Measurements from ENCODE around the gene FREM3.

Gene FREM3

GRCh38 chr4:143641361-143641760 is 59.1 kb downstream of the FREM3 start:
- Histone ChIP-seq H3K79me1 (replicated peaks; ENCODE audit: low read length, poor library complexity, severe bottlenecking) (no peaks in the 10 kb centered on the region), H4K91ac (ENCODE audit: low read length) (no peak overlapping the region), H2BK15ac (ENCODE audit: low read depth, poor library complexity, severe bottlenecking) (no peak overlapping the region), H3K9ac (ENCODE audit: low read length) (no peak overlapping the region), H3K23ac (ENCODE audit: low read length in 2 of 2) (no peak overlapping the region), H2AFZ (ENCODE audit: low read depth, low read length) (no peak overlapping the region), H2AK5ac (ENCODE audit: low read length, severe bottlenecking) (no peak overlapping the region), H2BK12ac (ENCODE audit: low read length in 2 of 2) (no peak overlapping the region), H3K4me1 (ENCODE audit: control insufficient read depth, insufficient read depth, low read depth, low read length) (no peaks in the 10 kb centered on the region), H2BK5ac (ENCODE audit: low read depth, low read length, poor library complexity, severe bottlenecking) (no peak overlapping the region), H2BK120ac (ENCODE audit: low read depth, low read length) (no peak overlapping the region), H3K36me3 (ENCODE audit: control insufficient read depth in 1 of 2, insufficient read depth in 2 of 2, low read depth in 1 of 2, low read length in 2 of 2) (no peaks in the 10 kb centered on the region), H3K14ac (ENCODE audit: low read length in 2 of 2) (no peak overlapping the region), H3K18ac (ENCODE audit: low read depth in 1 of 2, low read length in 2 of 2) (no peak overlapping the region), H3K27ac (ENCODE audit: low read length, poor library complexity, severe bottlenecking) (no peak overlapping the region), H3K9me3 (ENCODE audit: control insufficient read depth, low read length) (peaks cover 4% of the 10 kb centered on the region), H3K4me2 (ENCODE audit: low read length, poor library complexity, severe bottlenecking) (no peak overlapping the region), H4K8ac (ENCODE audit: low read length) (no peak overlapping the region), H3K4ac (ENCODE audit: low read depth in 1 of 2, low read length in 2 of 2) (no peak overlapping the region), H3K27me3 (ENCODE audit: control insufficient read depth in 1 of 2, insufficient read depth in 1 of 2, low read length in 2 of 2) (peaks cover 0 to 11% of the 10 kb centered on the region in 2 experiments), H3K4me3 (ENCODE audit: insufficient read depth in 1 of 2, low read depth in 1 of 2, low read length in 2 of 2) (no peak overlapping the region)
- 55% methylated on average over 1 of the region's 1 CpG for WGBS
- DNase-seq = no peak

- Histone ChIP-seq H3K4me1 (ENCODE audit: control insufficient read depth, insufficient read depth, low read depth, low read length) (no peaks in the 10 kb centered on the region), H3K4me2 (ENCODE audit: low read length, poor library complexity, severe bottlenecking) (no peak overlapping the region), H2BK12ac (ENCODE audit: low read length in 2 of 2) (no peak overlapping the region), H3K14ac (ENCODE audit: low read length in 2 of 2) (no peak overlapping the region), H3K27ac (ENCODE audit: low read length, poor library complexity, severe bottlenecking) (no peak overlapping the region), H4K91ac (ENCODE audit: low read length) (no peak overlapping the region), H3K9me3 (ENCODE audit: control insufficient read depth, low read length) (no peaks in the 10 kb centered on the region), H3K79me1 (replicated peaks; ENCODE audit: low read length, poor library complexity, severe bottlenecking) (no peaks in the 10 kb centered on the region), H2BK15ac (ENCODE audit: low read depth, poor library complexity, severe bottlenecking) (no peak overlapping the region), H3K36me3 (ENCODE audit: control insufficient read depth in 1 of 2, insufficient read depth in 2 of 2, low read depth in 1 of 2, low read length in 2 of 2) (no peaks in the 10 kb centered on the region), H3K27me3 (ENCODE audit: control insufficient read depth in 1 of 2, insufficient read depth in 1 of 2, low read length in 2 of 2) (peaks cover 0 to 11% of the 10 kb centered on the region in 2 experiments), H2AFZ (ENCODE audit: low read depth, low read length) (no peak overlapping the region), H2BK5ac (ENCODE audit: low read depth, low read length, poor library complexity, severe bottlenecking) (no peak overlapping the region), H2BK120ac (ENCODE audit: low read depth, low read length) (no peak overlapping the region), H3K4me3 (ENCODE audit: insufficient read depth in 1 of 2, low read depth in 1 of 2, low read length in 2 of 2) (no peak overlapping the region), H3K9ac (ENCODE audit: low read length) (no peak overlapping the region), H3K4ac (ENCODE audit: low read depth in 1 of 2, low read length in 2 of 2) (no peak overlapping the region), H4K8ac (ENCODE audit: low read length) (no peak overlapping the region), H3K18ac (ENCODE audit: low read depth in 1 of 2, low read length in 2 of 2) (no peak overlapping the region), H2AK5ac (ENCODE audit: low read length, severe bottlenecking) (no peak overlapping the region), H3K23ac (ENCODE audit: low read length in 2 of 2) (no peak overlapping the region)
- DNase-seq = no peak
These were observed 65.7 kb downstream of the FREM3 start for GRCh38 chr4:143634763-143635162.

- DNase-seq = no peak
- Histone ChIP-seq H3K36me3 (ENCODE audit: control insufficient read depth in 1 of 2, insufficient read depth in 2 of 2, low read depth in 1 of 2, low read length in 2 of 2) (no peaks in the 10 kb centered on the region), H3K4me3 (ENCODE audit: insufficient read depth in 1 of 2, low read depth in 1 of 2, low read length in 2 of 2) (no peak overlapping the region)
These were observed 66.6 kb downstream of the FREM3 start for GRCh38 chr4:143633833-143634232.

GRCh38 chr4:143626134-143626911 is 74.2 kb downstream of the FREM3 start:
- Histone ChIP-seq H2BK15ac (ENCODE audit: low read depth, poor library complexity, severe bottlenecking) (no peak overlapping the region), H3K4me1 (ENCODE audit: control insufficient read depth, insufficient read depth, low read depth, low read length) (no peaks in the 10 kb centered on the region), H2BK120ac (ENCODE audit: low read depth, low read length) (no peak overlapping the region), H3K4me2 (ENCODE audit: low read length, poor library complexity, severe bottlenecking) (no peak overlapping the region), H3K14ac (ENCODE audit: low read length in 2 of 2) (no peak overlapping the region), H3K27ac (ENCODE audit: low read length, poor library complexity, severe bottlenecking) (no peak overlapping the region), H3K23ac (ENCODE audit: low read length in 2 of 2) (no peak overlapping the region), H3K9ac (ENCODE audit: low read length) (no peak overlapping the region), H3K36me3 (ENCODE audit: control insufficient read depth in 1 of 2, insufficient read depth in 2 of 2, low read depth in 1 of 2, low read length in 2 of 2) (no peaks in the 10 kb centered on the region), H4K91ac (ENCODE audit: low read length) (no peak overlapping the region), H4K8ac (ENCODE audit: low read length) (no peak overlapping the region), H2BK12ac (ENCODE audit: low read length in 2 of 2) (no peak overlapping the region), H3K79me1 (replicated peaks; ENCODE audit: low read length, poor library complexity, severe bottlenecking) (no peaks in the 10 kb centered on the region), H3K4me3 (ENCODE audit: insufficient read depth in 1 of 2, low read depth in 1 of 2, low read length in 2 of 2) (no peak overlapping the region), H2BK5ac (ENCODE audit: low read depth, low read length, poor library complexity, severe bottlenecking) (no peak overlapping the region), H3K4ac (ENCODE audit: low read depth in 1 of 2, low read length in 2 of 2) (no peak overlapping the region), H3K18ac (ENCODE audit: low read depth in 1 of 2, low read length in 2 of 2) (no peak overlapping the region), H3K27me3 (ENCODE audit: control insufficient read depth in 1 of 2, insufficient read depth in 1 of 2, low read length in 2 of 2) (no peaks in the 10 kb centered on the region), H3K9me3 (ENCODE audit: control insufficient read depth, low read length) (no peaks in the 10 kb centered on the region), H2AK5ac (ENCODE audit: low read length, severe bottlenecking) (no peak overlapping the region), H2AFZ (ENCODE audit: low read depth, low read length) (no peak overlapping the region)
- DNase-seq = no peak
- WGBS = 53% methylated on average over 3 of the region's 5 CpGs

More at GRCh38 chr4:143633833-143634232, 66.6 kb downstream of the FREM3 start:
- H2AK5ac ChIP-seq (ENCODE audit: low read length, severe bottlenecking) = no peak overlapping the region
- no peak overlapping the region for H3K4me2 ChIP-seq (ENCODE audit: low read length, poor library complexity, severe bottlenecking)
- H4K91ac ChIP-seq (ENCODE audit: low read length) = no peak overlapping the region
- H3K79me1 ChIP-seq (replicated peaks; ENCODE audit: low read length, poor library complexity, severe bottlenecking) = no peaks in the 10 kb centered on the region
- no peaks in the 10 kb centered on the region for H3K4me1 ChIP-seq (ENCODE audit: control insufficient read depth, insufficient read depth, low read depth, low read length)
- no peak overlapping the region for H4K8ac ChIP-seq (ENCODE audit: low read length)
- H3K27me3 ChIP-seq (ENCODE audit: control insufficient read depth in 1 of 2, insufficient read depth in 1 of 2, low read length in 2 of 2) = peaks cover 0 to 11% of the 10 kb centered on the region in 2 experiments
- no peak overlapping the region for H3K27ac ChIP-seq (ENCODE audit: low read length, poor library complexity, severe bottlenecking)
- H2BK12ac ChIP-seq (ENCODE audit: low read length in 2 of 2) = no peak overlapping the region
- H3K4ac ChIP-seq (ENCODE audit: low read depth in 1 of 2, low read length in 2 of 2) = no peak overlapping the region
- no peak overlapping the region for H3K14ac ChIP-seq (ENCODE audit: low read length in 2 of 2)
- H3K9me3 ChIP-seq (ENCODE audit: control insufficient read depth, low read length) = no peaks in the 10 kb centered on the region
- no peak overlapping the region for H2BK120ac ChIP-seq (ENCODE audit: low read depth, low read length)
- no peak overlapping the region for H3K18ac ChIP-seq (ENCODE audit: low read depth in 1 of 2, low read length in 2 of 2)
- no peak overlapping the region for H2BK15ac ChIP-seq (ENCODE audit: low read depth, poor library complexity, severe bottlenecking)
- no peak overlapping the region for H3K23ac ChIP-seq (ENCODE audit: low read length in 2 of 2)
- H2AFZ ChIP-seq (ENCODE audit: low read depth, low read length) = no peak overlapping the region
- H2BK5ac ChIP-seq (ENCODE audit: low read depth, low read length, poor library complexity, severe bottlenecking) = no peak overlapping the region
- H3K9ac ChIP-seq (ENCODE audit: low read length) = no peak overlapping the region
